Liver (tissue), 9 donors: Measurements from ENCODE around the gene ZNF714. TPM values are rescaled to one million over a fixed set of nuclear protein-coding genes. Genes with fewer than 3 reads are reported as not detected.

Experiments
- DNase-seq: peaks from one replicate; pipeline ENCODE4 v3.0.0-alpha.2; 2017; ENCODE audit warnings: low spot score
- H3K27ac ChIP-seq, 2 donors: one replicate each; pipeline ENCODE4 v1.7.0; 2013; ENCODE audit warnings: inconsistent platforms in 2 of 2, low read length in 2 of 2, control low read depth in 1 of 2, low read depth in 1 of 2, mild to moderate bottlenecking in 1 of 2
- H3K27me3 ChIP-seq, 4 donors: one replicate each; pipeline versions ENCODE4 v1.6.1 to v1.7.0; 2013; ENCODE audit warnings: low read length in 3 of 4, inconsistent platforms in 1 of 4, mild to moderate bottlenecking in 1 of 4, moderate library complexity in 1 of 4; ENCODE audit not compliant: control insufficient read depth in 4 of 4, insufficient read depth in 4 of 4
- H3K36me3 ChIP-seq, 4 donors: one replicate each; pipeline versions ENCODE4 v1.6.1 to v1.7.0; 2013; ENCODE audit warnings: low read length in 3 of 4, mild to moderate bottlenecking in 3 of 4, low read depth in 1 of 4, moderate library complexity in 1 of 4; ENCODE audit not compliant: control insufficient read depth in 4 of 4, insufficient read depth in 3 of 4
- H3K4me1 ChIP-seq, 4 donors: one replicate each; pipeline versions ENCODE4 v1.6.1 to v1.7.0; 2013; ENCODE audit warnings: low read length in 3 of 4, mild to moderate bottlenecking in 3 of 4, moderate library complexity in 1 of 4; ENCODE audit not compliant: control insufficient read depth in 4 of 4, insufficient read depth in 4 of 4
- H3K4me3 ChIP-seq, 3 donors: one replicate each; pipeline versions ENCODE4 v1.6.1 to v1.7.0; 2013; ENCODE audit warnings: low read length in 3 of 3, control low read depth in 1 of 3, low read depth in 1 of 3, mild to moderate bottlenecking in 1 of 3
- H3K9ac ChIP-seq, 2 donors: one replicate each; pipeline ENCODE4 v1.7.0; 2013; ENCODE audit warnings: low read length in 2 of 2, mild to moderate bottlenecking in 2 of 2, moderate library complexity in 2 of 2, control low read depth in 1 of 2, low read depth in 1 of 2
- H3K9me3 ChIP-seq, 4 donors: one replicate each; pipeline versions ENCODE4 v1.6.1 to v1.7.0; 2013; ENCODE audit warnings: low read length in 3 of 4; ENCODE audit not compliant: control insufficient read depth in 4 of 4
- CTCF ChIP-seq: fragments of 150-350 bp; IDR thresholded peaks from 2 replicates; pipeline ENCODE4 v1.5.1; 2017; ENCODE audit warnings: improper control_type of control experiment, low read depth, low read length; ENCODE audit not compliant: missing input control
- FOXA1 ChIP-seq: IDR thresholded peaks from 2 replicates; pipeline ENCODE4 v1.6.1; 2016; ENCODE audit warnings: antibody characterized with exemption
- FOXA2 ChIP-seq: IDR thresholded peaks from 2 replicates; pipeline ENCODE4 v1.6.1; 2016; ENCODE audit warnings: antibody characterized with exemption
- GABPA ChIP-seq, 2 donors: IDR thresholded peaks in 1 of 2; conservative IDR thresholded peaks in 1 of 2; 2 replicates each; pipeline ENCODE4 v1.6.1; 2016; ENCODE audit warnings: antibody characterized with exemption in 2 of 2, mild to moderate bottlenecking in 1 of 2, moderate library complexity in 1 of 2
- HNF4A ChIP-seq, 2 donors: conservative IDR thresholded peaks; 2 replicates each; pipeline ENCODE4 v1.6.1; 2016; ENCODE audit warnings: antibody characterized with exemption in 2 of 2, mild to moderate bottlenecking in 2 of 2
- HNF4G ChIP-seq: IDR thresholded peaks from 2 replicates; pipeline ENCODE4 v1.6.1; 2016; ENCODE audit warnings: antibody characterized with exemption
- JUND ChIP-seq, 2 donors: IDR thresholded peaks; 2 replicates each; pipeline ENCODE4 v1.6.1; 2016; ENCODE audit warnings: antibody characterized with exemption in 2 of 2
- RAD21 ChIP-seq, 2 donors: IDR thresholded peaks; 2 replicates each; pipeline ENCODE4 v1.6.1; 2016; ENCODE audit warnings: antibody characterized with exemption in 2 of 2, mild to moderate bottlenecking in 2 of 2
- RXRA ChIP-seq, 2 donors: IDR thresholded peaks; 2 replicates each; pipeline ENCODE4 v1.6.1; 2017 to 2018; ENCODE audit warnings: antibody characterized with exemption in 2 of 2, mild to moderate bottlenecking in 1 of 2
- SP1 ChIP-seq: IDR thresholded peaks from 2 replicates; pipeline ENCODE4 v1.6.1; 2018; ENCODE audit warnings: antibody characterized with exemption, mild to moderate bottlenecking
- TAF1 ChIP-seq: conservative IDR thresholded peaks from 2 replicates; pipeline ENCODE4 v1.6.1; 2016; ENCODE audit warnings: antibody characterized with exemption, mild to moderate bottlenecking
- YY1 ChIP-seq: IDR thresholded peaks from 2 replicates; pipeline ENCODE4 v1.6.1; 2016; ENCODE audit warnings: antibody characterized with exemption, mild to moderate bottlenecking
- WGBS: extraction: QIAGEN DNeasy Blood & Tissue Kit; methylation state at CpG from one replicate; pipeline ENCODE4 v1.1.7; 2013; 5-methylcytosine and 5-hydroxymethylcytosine counted together
- polyA plus RNA-seq, 2 donors: library from polyadenylated mRNA; stranded (reverse) in 1 of 2; unstranded in 1 of 2; fragments of 200-250 nt in 1 of 2; fragments of >200 nt in 1 of 2; fragmentation: Nextera tagmentation in 1 of 2; extraction: Ambion mirVana in 1 of 2; gene quantifications; one replicate each; pipeline versions ENCODE4 v1.2.1 to v1.2.3, GENCODE V29; 2013 to 2015
- total RNA-seq, 2 donors: library from RNA; depleted of rRNA; stranded (reverse); fragments of >200 nt; gene quantifications; one replicate each; pipeline ENCODE4 v1.2.3, GENCODE V29; 2014
- TF ChIP-seq, protein P1 (sequence below): IDR thresholded peaks from 2 replicates; pipeline ENCODE4 v1.6.1; 2016; ENCODE audit warnings: antibody characterized with exemption
- TF ChIP-seq, protein P2 (sequence below): IDR thresholded peaks from 2 replicates; pipeline ENCODE4 v1.6.1; 2016; ENCODE audit warnings: antibody characterized with exemption
- TF ChIP-seq, protein P3 (sequence below): IDR thresholded peaks from 2 replicates; pipeline ENCODE4 v1.6.1; 2016; ENCODE audit warnings: antibody characterized with exemption
- donor health status: healthy.
- donor health status: healthy.
- donor health status: healthy.
- donor health status: healthy.
- donor health status: healthy.

The ZNF714 gene
- total and polyA plus RNA-seq, 4 donors = 0.22 to 4.7 (median 0.81) TPM

DNA sequence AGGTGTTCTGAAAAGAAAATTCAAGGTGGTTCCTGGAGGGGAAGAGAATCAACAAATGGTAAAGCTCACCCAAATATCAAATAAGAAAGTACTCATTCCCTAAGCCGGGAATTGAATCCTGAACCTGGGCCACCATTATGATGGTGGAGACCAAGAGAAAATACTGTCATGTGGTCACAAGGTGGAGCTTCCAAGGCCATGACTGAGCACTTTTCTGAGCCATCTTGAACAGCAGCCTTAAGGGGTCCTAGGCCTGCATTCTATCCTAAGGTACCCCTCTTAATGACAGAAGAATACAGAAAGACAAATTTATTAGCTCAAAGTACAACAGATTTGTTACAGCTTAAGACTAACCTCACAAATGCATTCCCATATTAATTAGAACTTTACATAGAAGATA, 69.5 kb downstream of the ZNF714 start (continued):
- TF ChIP-seq, protein P1, sequence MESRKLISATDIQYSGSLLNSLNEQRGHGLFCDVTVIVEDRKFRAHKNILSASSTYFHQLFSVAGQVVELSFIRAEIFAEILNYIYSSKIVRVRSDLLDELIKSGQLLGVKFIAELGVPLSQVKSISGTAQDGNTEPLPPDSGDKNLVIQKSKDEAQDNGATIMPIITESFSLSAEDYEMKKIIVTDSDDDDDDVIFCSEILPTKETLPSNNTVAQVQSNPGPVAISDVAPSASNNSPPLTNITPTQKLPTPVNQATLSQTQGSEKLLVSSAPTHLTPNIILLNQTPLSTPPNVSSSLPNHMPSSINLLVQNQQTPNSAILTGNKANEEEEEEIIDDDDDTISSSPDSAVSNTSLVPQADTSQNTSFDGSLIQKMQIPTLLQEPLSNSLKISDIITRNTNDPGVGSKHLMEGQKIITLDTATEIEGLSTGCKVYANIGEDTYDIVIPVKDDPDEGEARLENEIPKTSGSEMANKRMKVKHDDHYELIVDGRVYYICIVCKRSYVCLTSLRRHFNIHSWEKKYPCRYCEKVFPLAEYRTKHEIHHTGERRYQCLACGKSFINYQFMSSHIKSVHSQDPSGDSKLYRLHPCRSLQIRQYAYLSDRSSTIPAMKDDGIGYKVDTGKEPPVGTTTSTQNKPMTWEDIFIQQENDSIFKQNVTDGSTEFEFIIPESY = no peak
- TF ChIP-seq GABPA (IDR thresholded peaks at IDR 0.05 in 1 of 2, conservative IDR thresholded peaks at IDR 0.05 in 1 of 2) (no peak), TAF1 (no peak)

GRCh38 chr19:21158523-21159135, 76.6 kb downstream of the ZNF714 start:
- Histone ChIP-seq H3K27ac (no peak overlapping the region), H3K4me3 (no peak overlapping the region), H3K27me3 (no peaks in the 10 kb centered on the region), H3K9me3 (peaks cover 0 to 2% (median under 1%) of the 10 kb centered on the region in 4 donors), H3K9ac (no peak overlapping the region), H3K4me1 (peaks cover 0 to 1% (median 0%) of the 10 kb centered on the region in 4 donors), H3K36me3 (no peaks in the 10 kb centered on the region)
- WGBS = 92% methylated on average over 1 of the region's 1 CpG
- TF ChIP-seq, protein P2, sequence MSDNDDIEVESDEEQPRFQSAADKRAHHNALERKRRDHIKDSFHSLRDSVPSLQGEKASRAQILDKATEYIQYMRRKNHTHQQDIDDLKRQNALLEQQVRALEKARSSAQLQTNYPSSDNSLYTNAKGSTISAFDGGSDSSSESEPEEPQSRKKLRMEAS = no peak
- TF ChIP-seq SP1 (no peak), HNF4A (conservative IDR thresholded peaks at IDR 0.05) (no peak), CTCF (no peak), RAD21 (IDR thresholded peaks at IDR 0.05) (no peak), RXRA (IDR thresholded peaks at IDR 0.05) (no peak), YY1 (no peak), FOXA2 (no peak), GABPA (IDR thresholded peaks at IDR 0.05 in 1 of 2, conservative IDR thresholded peaks at IDR 0.05 in 1 of 2) (no peak), HNF4G (no peak), JUND (IDR thresholded peaks at IDR 0.05) (no peak), FOXA1 (no peak)
- TF ChIP-seq, protein P1 = no peak
- TF ChIP-seq, protein P3, sequence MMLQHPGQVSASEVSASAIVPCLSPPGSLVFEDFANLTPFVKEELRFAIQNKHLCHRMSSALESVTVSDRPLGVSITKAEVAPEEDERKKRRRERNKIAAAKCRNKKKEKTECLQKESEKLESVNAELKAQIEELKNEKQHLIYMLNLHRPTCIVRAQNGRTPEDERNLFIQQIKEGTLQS = no peak
- DNase-seq = no peak
